ENCODE measurements around the gene GJB5.

The GJB5 gene

DNA sequence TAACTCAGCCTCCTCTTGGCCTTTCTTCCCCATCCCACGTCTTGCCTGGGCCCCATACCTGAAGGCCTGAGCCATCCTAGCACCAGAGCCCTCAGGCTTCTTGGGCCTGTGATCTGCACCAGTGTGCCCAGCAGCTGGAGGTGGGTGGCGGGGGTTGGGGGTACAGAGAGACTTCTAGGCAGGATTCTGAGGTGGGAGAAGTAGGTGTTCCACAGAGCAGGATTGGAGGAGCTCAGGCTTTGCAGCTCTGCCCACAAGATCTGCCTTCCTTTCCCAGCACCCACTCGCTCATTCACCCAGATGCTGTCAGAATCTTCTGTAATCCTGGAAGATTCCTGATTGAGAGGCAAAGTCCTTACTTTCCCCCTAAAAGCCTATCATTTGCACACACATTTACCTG, 10.0 kb upstream of the GJB5 start:
- in situ Hi-C loops (cut with MboI; ENCODE audit: low sequenced_read_pairs) = no loop called here

- in situ Hi-C loops (cut with MboI; ENCODE audit: low sequenced_read_pairs) = no loop called here
Observed at GRCh38 chr1:34745666-34746065, 9.2 kb upstream of the GJB5 start.

GRCh38 chr1:34746101-34746500, 8.7 kb upstream of the GJB5 start:
- in situ Hi-C loops (cut with MboI; ENCODE audit: low sequenced_read_pairs) = no loop called here

DNA sequence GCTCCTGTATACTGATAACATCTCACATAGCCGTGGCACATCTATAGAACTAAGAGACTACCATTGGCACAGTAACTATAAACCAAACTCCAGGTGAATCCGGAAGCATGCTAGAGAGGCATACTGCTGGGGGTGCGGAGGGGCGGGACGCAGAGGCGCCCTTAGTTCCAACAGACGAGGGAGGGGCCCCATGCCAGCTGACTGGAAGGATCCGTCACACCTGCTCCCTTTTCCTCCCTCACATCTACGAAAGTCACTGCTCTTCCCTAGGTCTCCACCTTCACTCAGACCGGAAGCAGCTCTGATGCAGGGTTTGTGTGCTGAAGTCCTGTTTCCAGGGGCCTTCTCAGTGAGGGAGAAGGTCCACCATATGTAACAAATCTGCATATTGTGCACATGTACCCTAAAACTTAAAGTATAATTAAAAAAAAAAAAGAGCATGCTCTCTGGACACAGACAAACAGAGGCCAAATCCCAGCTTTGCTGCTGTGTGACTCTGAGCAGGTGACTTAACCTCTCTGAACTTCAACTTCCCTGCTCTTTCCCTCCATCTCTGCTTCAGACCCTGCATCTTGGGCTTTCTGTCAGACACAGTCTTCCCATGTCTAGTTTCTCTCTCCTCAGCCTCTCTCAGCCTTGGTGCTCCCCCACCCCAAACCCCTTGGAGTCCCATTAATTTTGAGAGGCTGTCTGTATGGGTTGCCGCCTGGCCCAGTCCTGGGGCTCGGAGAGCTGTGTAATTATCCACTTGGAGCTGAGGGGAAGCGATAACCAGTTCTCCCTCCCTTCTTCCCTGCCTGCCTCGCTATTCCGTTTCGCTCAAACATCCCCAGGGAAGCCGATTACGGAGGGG, 7.8 kb upstream of the GJB5 start:
- in situ Hi-C loops (cut with MboI; ENCODE audit: low sequenced_read_pairs) = no loop called here

DNA sequence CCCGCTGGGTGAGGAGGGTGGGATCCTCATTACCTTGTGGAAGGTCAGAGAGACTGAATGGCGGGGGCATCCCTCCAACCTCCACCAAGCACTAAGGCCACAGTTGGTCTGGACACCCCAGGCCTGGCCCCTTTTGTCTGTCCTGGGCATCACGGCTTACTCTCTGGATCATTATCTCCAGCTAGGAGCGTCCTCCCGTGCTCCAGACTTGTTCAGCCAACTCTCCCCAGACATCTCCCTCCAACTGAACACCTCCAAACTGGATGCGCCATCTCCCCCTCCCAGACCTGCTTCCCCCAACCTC, 7.3 kb upstream of the GJB5 start:
- in situ Hi-C loops (cut with MboI; ENCODE audit: low sequenced_read_pairs) = no loop called here

DNA sequence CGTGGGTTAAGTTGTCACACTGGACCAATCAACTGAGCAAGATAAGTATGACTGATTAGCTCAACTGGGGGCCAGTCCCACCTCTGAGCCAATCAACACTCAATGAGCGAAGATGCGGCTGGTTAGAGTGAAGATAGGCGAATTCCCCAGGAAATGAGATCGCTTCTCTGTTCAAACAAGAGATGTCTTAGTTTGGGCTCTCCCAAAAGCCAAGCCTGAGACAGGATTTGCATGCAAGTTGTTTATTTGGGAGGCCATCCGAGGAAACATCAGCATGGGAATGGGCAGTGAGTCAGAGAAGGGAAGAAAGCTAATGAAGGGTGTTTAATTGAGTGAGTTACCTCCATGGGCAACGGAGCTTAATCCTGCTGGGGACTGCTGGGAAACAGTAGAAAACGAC, 4.9 kb upstream of the GJB5 start:
- in situ Hi-C loops (cut with MboI; ENCODE audit: low sequenced_read_pairs) = no loop called here

DNA sequence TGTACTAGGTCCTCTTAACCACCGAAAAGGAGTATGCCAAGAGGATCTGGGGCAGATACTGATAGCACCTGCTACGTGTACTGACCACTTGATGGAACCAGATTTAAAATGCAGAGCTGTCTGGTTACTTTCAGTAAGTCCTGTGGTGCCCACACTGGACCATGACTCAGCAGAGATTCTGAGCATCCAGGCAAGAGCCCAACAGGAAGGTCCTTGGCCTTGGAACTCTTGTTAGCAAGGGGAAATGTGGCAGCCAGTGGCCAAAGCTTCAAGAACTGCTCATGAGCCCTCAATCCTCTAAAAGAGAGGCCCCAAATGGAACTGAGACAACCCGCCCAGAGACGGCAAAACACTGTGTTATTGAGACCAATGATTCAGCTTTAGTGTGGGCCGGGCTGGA, 4.2 kb upstream of the GJB5 start:
- in situ Hi-C loops (cut with MboI; ENCODE audit: low sequenced_read_pairs) = no loop called here

- in situ Hi-C loops (cut with MboI; ENCODE audit: low sequenced_read_pairs) = no loop called here
Observed at GRCh38 chr1:34753163-34753562, 1.7 kb upstream of the GJB5 start.

DNA sequence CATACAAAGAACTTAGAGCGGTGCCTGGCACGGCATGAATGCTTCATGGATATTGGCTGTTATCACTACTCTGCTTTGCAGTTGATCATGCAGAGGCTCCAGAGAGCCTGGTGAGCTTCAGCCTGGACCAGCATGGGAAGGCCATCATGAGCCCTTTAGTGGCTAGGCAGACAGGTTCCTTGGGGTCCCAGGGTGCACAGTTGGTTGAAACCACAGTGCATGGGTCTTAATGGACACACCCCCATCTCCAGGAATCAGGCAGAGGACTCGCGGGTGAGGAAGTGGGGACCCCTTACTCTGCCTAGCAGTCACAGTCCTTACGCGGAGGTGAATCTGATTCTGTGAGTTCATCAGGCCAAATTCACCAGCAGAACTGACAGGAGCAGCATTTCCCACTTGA, 1.1 kb downstream of the GJB5 start:
- in situ Hi-C loops (cut with MboI; ENCODE audit: low sequenced_read_pairs) = no loop called here

GRCh38 chr1:34757386-34757785, 2.5 kb downstream of the GJB5 start:
- in situ Hi-C loops (cut with MboI; ENCODE audit: low sequenced_read_pairs) = no loop called here

DNA sequence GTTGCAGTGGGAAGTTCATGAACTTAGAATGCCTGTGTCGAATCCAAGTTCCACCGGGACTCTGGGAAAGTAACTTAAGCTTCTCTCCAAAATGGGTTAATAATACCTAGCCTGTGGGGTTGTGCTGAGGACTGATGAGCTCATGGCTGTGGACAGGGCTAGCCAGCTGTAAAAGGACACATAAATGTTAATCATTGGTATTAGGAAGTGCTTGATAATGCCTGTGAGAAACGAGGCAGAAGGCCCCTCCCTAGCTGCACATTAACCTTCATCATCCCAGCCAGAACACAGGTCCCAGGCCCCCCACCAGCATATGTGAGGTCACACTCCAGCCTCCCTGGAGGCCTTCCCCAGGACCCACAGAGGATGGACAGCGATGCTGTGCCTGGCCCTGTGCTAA, 3.9 kb downstream of the GJB5 start:
- in situ Hi-C loops (cut with MboI; ENCODE audit: low sequenced_read_pairs) = no loop called here

- in situ Hi-C loops (cut with MboI; ENCODE audit: low sequenced_read_pairs) = no loop called here
Observed at GRCh38 chr1:34759503-34760357, 4.9 kb downstream of the GJB5 start, which contains the start of gene GJB4. TSS of gene GJB4 (plus strand) at chr1:34759740. CDS start at chr1:34761255, 1,515 bp downstream.

- in situ Hi-C loops (cut with MboI; ENCODE audit: low sequenced_read_pairs) = no loop called here
Observed at GRCh38 chr1:34761176-34761761, 6.4 kb downstream of the GJB5 start.

- in situ Hi-C loops (cut with MboI; ENCODE audit: low sequenced_read_pairs) = no loop called here
Observed at GRCh38 chr1:34761776-34762307, 7.0 kb downstream of the GJB5 start.

DNA sequence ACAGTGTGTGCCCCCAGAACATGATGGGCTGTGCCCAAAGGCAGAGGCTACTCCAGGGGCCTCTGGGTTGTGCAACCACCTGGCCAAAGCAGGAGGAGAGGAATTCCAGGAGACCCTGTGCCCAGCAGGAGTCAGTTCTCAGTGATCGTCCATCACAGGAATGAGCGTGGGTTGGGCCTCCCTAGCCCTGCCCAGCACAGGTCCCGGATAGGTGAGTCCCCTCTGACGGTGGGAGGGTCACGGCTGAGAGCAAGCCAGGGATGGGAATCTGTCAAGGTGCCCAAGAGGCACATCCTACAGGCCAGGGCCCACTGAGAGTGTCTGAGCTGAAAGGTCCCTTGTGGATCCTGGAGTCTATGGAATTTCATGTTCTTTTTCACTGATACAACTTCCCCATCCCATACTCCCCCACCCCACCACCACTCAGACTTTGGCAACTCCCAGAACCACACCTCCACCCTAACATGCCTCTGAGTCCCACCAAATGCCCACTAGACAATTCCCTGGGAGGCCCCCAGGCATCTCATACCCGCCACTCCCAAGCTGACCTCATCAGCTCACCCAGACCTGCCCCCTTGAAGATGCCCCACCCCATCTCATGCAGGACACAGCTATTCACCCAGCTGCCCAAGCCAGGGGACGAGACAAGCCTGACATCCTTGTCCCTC, 7.8 kb downstream of the GJB5 start:
- in situ Hi-C loops (cut with MboI; ENCODE audit: low sequenced_read_pairs) = no loop called here

GRCh38 chr1:34763142-34763781, 8.4 kb downstream of the GJB5 start:
- in situ Hi-C loops (cut with MboI; ENCODE audit: low sequenced_read_pairs) = no loop called here

GRCh38 chr1:34768856-34769255, 14.0 kb downstream of the GJB5 start:
- in situ Hi-C loops (cut with MboI; ENCODE audit: low sequenced_read_pairs) = no loop called here

- in situ Hi-C loops (cut with MboI; ENCODE audit: low sequenced_read_pairs) = no loop called here
Observed at GRCh38 chr1:34770891-34771504, 16.2 kb downstream of the GJB5 start.

DNA sequence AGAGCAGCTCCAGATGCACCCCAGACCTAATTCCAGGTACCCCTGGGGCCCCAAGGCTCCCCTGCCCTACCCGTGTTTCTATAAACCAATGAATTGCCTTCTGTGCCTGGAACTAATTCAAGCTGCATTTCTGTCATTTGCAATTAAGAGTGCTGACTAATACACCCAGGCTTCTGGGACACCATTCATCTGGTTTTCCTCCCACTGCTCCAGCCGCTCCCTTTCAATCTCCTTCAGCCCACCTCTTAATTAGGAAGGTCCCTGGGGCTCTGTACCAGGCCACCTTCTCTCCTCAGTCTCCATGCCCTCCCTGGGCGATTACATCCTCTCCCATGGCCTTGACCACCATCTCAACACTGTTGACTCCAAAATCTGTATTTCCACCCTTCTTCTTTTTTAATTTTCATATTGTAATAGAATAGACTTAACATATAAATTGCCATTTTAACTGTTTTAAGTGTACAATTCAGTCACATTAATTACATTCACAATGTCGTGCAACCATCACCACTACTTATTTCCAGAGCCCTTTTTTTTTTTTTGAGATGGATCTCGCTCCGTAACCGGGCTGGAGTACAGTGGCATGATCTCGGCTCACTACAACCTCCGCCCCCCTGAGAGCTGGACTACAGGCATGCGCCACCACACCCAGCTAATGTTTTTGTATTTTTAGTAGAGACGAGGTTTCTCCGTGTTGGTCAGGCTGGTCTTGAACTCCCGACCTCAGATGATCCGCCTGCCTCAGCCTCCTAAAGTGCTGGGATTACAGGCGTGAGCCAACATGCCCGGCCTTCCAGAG, 16.9 kb downstream of the GJB5 start:
- in situ Hi-C loops (cut with MboI; ENCODE audit: low sequenced_read_pairs) = no loop called here
